Femur (tissue), 1 donor: ENCODE data around the gene TCF21.
"Not testable (repeated sequence)": the region's sequence is repeated elsewhere in the genome, so short reads cannot be mapped to it uniquely, and the experiment has no call there.

ENCODE experiments used
- DNase-seq: peaks from one replicate; pipeline ENCODE4 v3.0.0-alpha.2; 2017

The TCF21 gene

DNA sequence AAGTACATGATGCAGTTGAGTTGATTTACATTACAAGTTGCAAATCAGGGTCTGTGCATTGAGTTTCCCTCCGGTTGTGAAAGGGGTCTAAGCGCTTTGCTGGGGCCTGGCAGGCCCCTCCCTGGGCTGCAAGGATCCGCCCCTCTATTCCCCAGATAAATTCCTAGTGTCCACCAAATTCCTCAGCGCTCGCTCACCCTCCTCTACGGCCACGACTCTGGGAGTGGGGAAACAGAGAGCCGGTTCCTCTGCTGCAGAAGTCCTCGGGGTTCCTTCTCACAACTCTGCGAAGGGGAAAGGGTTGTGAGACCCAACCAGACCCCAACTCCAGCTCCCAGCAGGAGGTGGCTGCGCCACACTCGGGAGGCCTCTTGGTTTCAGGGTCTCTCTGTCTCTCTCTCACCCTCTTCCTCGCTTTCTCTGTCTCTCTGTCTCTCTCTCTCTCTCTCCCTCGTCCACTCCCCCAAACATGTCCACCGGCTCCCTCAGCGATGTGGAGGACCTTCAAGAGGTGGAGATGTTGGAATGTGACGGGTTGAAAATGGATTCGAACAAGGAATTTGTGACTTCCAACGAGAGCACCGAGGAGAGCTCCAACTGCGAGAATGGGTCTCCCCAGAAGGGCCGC, at the start of gene TCF21:
Gene TCF21 (plus strand): TSS at position 185 of the 628 bp plus-strand sequence. CDS start 285 bp downstream, at position 470.
- DNase-seq, result no peak

DNA sequence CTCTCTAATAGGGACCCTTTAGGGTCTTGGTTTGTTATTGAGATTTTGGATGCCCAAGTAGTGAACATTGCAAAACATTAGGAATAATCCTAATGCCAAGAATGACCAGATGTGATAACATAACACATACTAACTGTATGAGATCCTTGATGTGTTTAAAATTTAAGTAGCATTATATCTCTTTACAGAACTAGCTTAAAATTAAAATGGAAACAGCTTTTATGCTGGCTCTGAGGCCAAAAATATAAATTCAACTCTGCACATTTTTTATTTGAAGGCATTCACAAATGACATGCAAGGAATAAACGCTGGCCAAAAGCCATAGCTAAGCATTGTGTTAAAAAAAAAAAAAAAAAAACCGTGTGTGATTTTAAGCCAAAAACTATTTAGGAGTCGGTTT, 47.7 kb upstream of the TCF21 start:
- DNase-seq, result no peak

DNA sequence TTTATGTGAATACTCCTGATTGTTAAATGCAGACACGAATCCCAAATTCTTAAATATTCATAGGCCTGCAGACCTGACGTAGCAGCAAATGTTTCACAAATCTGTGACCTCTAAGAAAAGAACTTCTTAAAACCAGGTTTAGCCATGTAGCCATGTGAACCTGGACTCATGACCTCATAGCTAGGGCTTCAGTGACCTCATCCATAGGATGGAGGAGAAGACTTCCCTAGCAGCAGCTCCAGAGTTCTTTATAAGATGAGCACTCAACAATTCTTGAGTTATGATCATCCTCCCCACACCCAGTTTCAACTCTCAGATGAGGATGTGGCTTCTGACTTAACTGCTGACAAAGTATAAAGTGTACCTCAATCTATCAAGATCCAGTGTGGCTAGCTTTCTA, 45.8 kb upstream of the TCF21 start:
- no peak for DNase-seq

DNA sequence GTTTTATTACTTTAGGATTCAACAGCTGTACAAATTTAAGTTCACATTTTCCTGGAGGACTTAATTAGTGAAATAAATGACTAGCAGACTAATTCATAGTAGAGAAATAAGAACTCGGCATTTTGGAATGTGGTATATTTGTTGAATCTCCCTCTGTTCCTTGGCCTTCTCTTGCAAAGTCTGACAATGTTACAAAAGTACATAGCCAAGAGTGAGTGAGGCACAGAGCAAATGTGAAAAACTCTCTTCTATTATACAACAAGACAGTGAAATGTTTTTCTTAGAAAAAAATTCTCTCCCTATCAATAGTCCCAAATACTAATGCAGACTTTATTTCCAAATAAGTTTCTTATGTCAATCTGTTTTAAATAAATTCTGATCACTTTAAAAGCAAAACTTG, 44.2 kb upstream of the TCF21 start:
- no peak for DNase-seq

DNA sequence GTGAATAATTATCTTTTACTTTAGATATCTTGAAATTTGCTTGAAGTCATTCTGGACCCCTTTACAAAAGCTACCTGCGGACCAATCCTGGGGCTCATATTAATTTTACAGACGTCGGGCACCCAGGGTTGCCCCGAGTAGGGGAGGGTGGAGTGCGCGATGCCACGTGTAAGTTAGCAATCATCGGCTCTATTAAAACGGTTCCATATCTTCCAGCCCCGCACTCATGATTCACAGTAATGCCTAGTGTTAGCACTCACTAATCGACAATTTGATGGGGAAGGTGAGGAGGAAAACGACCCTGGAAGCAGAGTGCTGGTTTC, 34.9 kb upstream of the TCF21 start:
- DNase-seq, result no peak

DNA sequence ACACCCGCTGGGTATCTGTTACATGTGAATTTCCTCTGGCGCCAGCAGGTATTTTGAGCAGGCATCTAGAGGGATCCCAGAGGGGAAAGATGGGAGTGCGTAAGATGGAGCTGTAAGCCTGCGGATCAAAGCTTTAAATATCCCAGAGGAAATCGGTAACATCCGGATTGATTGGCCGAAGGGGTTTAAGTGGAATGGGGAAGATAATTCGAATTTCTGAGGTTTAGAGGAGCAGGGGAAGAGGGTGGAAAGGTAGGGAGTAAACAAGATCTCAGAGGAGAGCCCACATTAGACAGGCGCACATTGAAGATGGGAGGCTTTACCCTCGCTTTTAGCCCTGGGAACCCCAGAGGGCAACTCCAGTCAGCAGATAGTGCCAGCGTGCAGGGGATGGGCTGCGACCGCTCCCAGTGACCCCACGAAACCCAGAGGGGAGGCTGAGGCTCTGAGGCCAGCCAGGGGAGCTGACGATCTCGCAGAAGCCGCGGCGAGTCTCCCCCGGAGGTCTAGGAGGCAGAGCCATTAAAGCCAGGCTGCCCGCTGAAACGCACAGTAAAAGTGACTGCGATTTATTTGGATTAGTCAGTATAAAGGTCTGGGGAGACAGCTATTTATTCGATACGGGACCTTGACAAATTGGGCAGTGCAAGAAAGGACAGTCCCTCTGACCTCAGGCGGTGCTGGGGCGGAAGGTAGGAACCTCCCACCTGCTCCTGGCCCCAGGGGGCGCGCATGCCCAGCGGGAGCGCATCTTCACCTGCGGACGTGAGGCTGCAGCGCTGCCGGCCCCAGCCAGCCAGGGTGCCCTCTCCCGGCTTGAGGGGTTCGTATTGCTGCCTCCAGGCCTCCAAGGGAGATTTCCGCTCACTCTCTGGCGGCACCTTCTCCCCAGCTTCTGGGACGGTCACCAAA, 34.3 kb upstream of the TCF21 start:
- DNase-seq, result no peak

DNA sequence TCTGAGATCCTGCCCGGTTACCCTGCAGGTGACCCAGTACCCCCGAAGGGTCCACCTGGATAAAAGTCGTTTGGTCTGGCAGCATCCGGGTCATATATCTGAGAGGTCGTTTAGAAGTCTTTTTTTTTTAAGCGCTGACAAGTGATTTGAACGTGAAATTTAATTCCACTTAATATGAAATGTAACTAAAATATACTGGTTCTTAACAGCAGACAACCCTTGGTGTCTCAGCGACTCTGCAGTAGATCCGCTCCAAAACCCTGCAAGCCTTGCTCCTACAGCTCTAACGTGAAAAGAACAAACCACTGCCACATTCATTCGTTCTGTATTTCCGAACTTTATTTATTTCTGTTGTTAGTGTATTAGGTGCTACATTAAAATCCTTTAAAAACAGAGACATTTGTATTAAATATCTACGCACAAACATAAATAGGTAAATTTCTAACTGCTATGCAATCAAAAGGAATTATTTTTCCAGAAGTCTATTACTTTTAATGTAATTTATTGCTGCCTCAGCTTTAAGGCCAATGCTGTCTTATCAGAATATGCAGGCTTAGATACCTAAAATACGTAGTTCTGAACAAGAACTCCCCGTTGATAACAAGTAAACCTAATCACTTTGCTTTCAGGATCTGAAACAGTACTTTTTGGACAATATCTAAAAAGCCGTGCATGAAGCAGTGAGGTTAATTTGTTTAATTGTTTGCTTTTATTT, 33.5 kb upstream of the TCF21 start:
- DNase-seq, result no peak

DNA sequence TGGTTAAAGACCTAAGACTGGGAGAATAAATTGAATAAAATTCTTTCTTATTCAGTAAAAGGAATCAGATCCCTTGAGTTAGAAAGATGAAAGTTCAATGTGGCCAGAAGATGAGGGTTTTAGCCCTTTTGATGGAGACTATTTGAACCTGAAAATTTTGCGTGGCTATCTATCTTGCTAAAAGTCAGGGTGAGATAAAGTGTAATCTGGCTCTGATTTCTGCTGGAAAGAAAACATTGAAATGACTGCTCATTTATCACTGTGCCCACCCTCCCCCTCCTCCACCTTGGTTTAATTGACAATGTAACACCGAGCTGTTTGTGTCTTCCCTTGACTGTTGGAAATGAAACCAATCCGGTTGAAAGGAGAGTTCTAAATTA, 32.9 kb upstream of the TCF21 start:
- DNase-seq, result no peak

DNA sequence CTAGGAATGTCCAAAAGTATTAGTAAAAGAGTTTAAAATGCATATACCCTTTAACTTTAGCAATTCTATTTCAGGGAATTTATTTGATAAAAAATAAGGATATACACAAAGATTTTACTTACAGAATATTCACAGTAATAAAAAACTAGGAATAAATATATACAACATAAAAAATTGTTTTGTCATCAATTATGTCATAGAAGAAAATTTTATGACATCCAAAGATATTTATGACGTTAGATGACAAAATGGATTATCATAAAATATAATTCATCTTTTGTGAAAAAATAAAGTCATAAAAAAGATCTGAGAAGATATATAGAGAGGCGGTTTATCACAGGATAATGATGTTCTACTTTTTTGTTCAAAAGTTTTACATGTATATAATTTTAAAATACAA, 32.0 kb upstream of the TCF21 start:
- DNase-seq, result no peak

DNA sequence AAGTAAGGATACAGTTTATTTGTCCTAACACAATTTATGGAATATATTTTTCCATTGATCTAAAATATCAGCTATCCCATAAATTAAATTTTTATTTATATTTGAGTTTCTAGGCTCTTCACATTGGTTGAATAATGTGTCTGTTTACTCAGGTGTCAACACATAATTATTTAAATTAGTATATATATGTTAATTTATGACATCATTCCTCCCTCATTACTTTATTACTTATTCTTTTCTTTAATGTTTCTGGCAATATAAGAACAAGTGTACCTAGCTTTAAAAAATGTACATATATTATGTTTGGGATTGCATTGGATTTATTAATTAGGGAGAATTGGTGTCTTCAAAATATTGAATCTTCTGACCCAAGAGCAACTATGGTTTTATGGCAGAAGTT, 31.2 kb upstream of the TCF21 start:
- no peak for DNase-seq

DNA sequence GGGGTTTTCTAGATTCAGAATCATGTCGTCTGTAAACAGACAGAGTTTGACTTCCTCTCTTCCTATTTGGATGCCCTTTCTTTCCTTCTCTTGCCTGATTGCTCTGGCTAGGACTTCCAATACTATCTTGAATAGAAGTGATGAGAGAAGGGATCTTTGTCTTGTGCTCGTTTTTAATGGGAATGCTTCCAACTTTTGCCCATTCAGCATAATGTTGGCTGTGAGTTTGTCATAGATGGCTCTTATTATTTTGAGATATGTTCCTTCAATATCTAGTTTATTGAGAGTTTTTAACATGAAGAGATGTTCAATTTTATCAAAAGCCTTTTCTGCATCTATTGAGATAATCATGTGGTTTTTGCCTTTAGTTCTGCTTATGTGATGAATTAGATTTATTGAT, 27.6 kb upstream of the TCF21 start:
- DNase-seq, result not testable (repeated sequence)

DNA sequence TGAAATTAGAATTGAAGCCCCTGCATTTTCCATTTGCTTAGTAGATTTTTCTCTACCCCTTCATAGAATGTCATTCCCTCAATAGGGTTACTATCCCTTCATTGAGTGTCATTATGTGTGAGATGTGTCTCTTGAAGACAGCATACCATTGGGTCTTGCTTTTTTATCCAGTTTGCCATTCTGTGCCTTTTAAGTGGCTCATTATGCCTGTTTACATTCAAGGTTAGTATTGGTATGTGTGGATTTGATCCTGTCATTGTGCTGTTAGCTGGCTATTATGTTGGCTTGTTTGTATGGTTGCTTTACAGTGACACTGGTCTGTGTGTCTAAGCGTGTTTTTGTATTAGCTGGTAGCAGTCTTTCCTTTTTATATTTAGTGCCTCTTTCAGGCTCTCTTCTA, 25.7 kb upstream of the TCF21 start:
- DNase-seq, result no peak

DNA sequence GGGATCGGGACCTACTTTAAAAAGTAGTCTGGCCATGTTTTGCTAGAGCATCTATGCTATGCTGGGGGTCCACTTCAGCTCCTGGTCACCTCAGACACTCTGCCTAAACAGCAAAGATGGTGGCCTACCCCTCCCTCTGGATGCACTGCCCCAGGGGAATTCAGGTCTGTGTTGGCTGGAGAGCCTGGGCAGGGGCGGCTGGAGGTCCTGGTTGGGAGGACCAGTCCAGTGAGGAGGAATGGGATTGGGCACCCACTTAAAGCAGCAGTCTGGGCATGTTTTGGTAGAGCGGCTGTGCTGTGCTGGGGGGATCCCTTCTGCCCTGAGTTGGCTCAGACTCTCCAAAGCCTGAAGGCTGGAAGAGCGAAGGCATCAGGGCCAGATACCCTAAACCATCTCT, 23.2 kb upstream of the TCF21 start:
- DNase-seq, result no peak

DNA sequence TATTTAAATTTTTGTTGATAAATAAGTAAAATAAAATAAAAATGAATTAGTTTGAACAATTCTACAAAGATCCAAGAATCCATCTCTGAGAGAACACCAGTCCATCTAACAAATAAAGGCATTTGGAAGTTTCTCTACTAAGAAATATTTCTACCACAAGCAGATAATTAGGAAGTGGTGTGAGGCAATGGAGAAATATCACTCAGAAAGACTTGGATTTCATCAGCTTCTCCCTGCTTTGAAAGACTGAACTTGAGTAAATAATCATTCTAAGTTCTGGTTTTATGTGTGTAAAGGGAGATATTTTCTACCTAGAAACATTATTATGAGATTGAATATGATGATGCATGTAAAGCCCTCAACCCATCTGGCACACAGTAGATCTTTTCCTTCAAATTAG, 17.8 kb upstream of the TCF21 start:
- no peak for DNase-seq

DNA sequence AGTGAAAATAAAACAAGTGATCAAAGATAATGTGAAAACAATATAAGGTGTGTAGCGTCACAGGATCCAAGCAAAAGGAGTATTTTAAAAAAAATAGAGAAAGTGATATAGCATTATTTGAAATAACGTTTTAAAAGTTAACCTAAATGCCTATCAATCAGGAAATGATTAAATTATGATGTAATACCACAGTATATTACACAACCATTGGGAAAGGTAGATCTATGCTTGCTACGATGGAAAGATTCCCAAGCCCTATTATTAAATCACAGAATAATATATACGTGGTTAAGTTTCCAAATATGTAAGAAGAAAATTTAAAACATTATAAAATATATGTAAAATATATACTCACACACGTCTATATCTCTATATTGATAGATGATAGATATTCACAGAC, 15.4 kb upstream of the TCF21 start:
- DNase-seq, result no peak

DNA sequence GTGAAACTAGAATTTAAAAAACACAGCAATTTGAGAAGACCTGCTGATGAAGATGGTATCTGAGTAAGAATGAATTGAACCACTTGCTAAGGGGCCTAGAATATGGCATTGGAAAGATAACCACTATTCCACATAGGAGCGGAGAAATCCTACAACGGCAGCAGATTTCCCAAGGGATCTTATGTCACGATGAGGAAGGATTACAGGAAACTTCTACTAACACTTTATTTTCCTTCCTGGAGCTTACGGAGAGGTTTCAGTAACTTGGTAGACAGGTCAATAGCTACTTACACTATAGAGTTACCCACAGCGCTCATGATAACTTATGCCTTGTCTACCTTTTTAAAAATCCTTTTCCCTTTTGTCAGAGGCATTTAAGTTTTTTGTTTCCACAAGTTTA, 11.8 kb upstream of the TCF21 start:
- DNase-seq, result no peak

DNA sequence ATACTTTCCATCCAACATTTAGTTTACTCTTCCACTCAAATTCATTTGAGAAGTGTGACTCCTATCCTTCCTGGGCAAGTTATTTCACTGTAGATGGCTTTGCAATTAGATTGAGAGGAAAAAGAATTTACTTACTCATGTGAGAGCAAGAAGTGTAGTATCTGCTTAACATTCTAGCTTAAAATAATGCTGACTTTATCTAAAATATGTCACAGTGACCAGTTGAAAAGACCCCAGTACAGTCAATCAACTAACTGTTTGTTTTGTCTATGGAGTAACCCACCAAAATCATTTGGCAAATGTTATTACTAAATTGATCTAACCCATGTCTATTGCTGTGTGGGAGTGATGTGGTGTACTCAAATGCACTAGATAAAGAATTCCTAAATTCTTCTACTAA, 8.9 kb upstream of the TCF21 start:
- DNase-seq, result no peak

DNA sequence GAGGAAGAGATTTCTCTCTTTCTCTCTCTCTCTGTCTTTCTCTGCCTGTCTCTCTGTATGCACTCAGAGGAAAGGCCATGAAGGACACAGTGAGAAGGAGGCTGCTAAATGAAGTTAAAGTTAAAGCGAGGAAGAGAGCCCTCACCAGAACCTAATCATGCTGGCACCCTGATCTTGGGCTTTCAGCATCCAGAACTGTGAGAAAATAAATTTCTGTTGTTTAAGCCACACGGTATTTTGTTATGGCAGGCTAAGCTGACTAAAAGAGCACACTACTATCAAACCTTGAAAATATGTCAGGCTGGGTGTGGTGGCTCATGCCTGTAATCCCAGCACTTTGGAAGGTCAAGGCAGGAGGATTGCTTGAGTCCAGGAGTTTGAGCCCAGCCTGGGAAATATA, 8.0 kb upstream of the TCF21 start:
- no peak for DNase-seq

DNA sequence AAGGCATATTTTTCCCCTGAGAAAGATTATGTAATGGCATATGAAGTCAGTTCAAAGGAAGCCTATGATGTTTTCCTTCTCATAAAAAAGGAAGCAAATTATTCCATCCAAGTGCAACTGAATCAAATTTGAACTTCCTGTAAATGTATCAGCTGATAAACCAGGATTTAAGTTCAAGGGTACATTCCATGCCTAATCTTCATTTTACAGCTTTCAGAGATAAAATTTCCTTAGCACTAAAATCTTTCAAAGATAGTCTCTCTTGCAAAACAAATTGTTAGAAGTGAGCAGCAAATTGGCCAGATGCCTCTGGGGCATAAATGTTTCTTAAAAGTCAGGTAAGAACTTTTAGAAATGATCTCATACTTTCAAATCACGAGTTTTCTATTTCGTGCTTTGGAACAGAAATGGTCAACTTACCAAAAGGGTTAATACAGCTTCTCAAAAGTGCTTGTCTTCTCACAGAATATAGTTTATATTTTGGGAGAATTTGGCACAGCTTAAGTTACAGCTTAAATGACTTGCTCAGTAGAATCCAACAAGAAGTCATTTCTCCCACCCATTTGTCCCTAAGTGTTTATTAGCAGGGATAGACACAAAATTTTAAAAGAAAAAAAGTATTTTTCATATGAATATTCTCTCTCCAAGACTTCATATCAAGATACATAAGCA, 2.7 kb upstream of the TCF21 start:
- no peak for DNase-seq

DNA sequence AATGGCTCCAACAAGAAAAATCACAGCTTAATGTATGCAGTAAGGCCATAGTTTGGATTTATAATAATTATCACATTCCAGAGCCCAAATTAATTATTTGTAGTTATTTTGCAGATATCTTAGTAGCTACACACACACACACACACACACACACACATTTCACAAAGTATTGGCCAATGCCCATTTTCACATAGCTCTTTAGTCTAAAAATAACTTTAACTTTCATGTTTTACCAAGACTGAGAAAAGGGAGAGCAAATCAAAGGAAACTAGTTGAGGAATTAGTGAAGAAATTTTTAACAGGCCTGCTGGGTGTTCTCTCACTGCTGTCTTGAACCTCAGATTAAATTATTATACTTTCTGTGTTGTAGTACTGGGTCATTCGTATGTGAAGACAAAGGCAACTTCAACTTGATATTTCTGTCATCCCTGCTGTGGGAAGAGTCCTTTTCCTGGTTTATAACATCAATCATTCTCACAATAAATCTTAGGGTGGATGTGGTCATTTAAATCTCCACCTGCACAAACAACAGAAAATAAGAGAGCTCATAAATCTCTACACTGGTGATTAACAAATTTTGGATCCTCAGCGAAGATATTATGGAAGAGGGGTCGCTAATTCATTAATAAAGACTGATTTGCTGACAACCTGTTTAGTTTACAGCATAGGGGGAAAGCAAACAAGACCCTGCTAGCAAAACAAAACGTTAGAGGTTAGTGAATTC, 1.6 kb upstream of the TCF21 start:
- no peak for DNase-seq

DNA sequence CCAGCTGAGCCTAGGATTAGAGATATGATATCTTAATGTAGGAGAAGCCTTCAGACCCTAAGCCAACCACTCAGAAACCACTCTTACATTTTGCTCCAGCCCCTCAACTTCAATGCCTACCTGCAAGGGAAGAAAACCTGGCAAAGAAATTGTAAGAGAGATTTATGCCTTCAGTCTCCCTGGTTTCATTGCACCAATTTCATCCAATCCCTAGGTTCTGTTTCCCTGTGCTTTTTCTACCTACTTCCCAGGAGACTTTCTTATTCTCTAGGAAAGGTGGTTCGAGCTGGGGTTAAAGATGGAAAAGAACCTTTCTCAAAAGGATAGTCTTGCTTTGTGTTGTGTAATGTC, 1.1 kb upstream of the TCF21 start:
- DNase-seq, result no peak

DNA sequence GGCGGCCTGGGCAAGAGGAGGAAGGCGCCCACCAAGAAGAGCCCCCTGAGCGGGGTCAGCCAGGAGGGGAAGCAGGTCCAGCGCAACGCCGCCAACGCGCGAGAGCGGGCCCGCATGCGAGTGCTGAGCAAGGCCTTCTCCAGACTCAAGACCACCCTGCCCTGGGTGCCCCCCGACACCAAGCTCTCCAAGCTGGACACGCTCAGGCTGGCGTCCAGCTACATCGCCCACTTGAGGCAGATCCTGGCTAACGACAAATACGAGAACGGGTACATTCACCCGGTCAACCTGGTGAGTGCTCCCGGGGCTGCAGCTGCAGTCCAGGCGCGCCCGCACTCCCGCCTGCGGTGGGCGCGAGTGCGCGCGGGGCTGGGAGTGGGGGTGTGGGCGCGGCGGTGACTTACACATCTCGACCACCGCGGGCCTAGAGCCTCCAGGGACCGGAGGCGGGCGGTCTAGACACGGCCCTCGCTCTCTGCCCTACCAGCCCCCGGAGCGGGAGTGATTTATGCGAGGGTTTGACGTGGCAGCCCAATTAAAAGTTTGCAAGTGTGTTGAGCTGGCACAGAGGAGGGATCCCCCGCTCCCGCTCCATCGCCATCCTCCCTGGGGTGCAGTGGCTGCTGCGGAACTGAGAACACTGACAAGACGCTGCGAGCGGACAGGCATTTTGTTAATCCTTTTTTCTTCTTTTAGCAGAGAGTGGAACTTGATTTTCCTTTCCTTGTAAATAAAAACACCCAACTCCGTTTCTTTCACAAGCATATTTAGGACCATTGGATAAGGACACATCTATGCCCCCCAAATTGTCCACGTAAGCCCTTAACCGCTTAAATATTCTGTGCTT, 867 bp downstream of the TCF21 start:
- DNase-seq, result no peak
